Erythroblast (primary cell): Measurements from ENCODE around the gene LRRC75B.

Source experiments
- GATA1 ChIP-seq: IDR thresholded peaks from 2 replicates; pipeline ENCODE4 v1.6.1; 2011; ENCODE audit warnings: low read depth, mild to moderate bottlenecking, control low read depth, low read length, moderate library complexity
- POLR2A ChIP-seq: IDR thresholded peaks from 2 replicates; pipeline ENCODE4 v1.6.1; 2011; ENCODE audit warnings: mild to moderate bottlenecking, low read length

GRCh38 chr22:24567668-24568067 is 25.2 kb downstream of the LRRC75B start:
- TF ChIP-seq POLR2A, result no peak
- no peak for TF ChIP-seq GATA1
